HG02981 (cell line): ENCODE measurements around the gene SLC6A12.

Experiments used
- ATAC-seq: cut with Tn5 transposase; IDR thresholded peaks from one replicate; pipeline ENCODE4 v1.9.1; 2021; ENCODE audit warnings: mild to moderate bottlenecking, moderate library complexity; ENCODE audit not compliant: unreplicated experiment

Gene SLC6A12

GRCh38 chr12:180445-180844 is 33.5 kb downstream of the SLC6A12 start:
- no peak for ATAC-seq

- ATAC-seq: no peak
Observed at GRCh38 chr12:179885-180284, 34.1 kb downstream of the SLC6A12 start.

- ATAC-seq: no peak
Observed at GRCh38 chr12:179131-179884, 34.6 kb downstream of the SLC6A12 start.

- ATAC-seq: no peak
Observed at GRCh38 chr12:178829-179109, 35.2 kb downstream of the SLC6A12 start.

- no peak for ATAC-seq
Observed at GRCh38 chr12:177980-178828, 35.8 kb downstream of the SLC6A12 start.

GRCh38 chr12:177336-177979 is 36.5 kb downstream of the SLC6A12 start:
- ATAC-seq: no peak

GRCh38 chr12:176321-177181 is 37.4 kb downstream of the SLC6A12 start:
- no peak for ATAC-seq

GRCh38 chr12:175759-176158 is 38.2 kb downstream of the SLC6A12 start:
- no peak for ATAC-seq

GRCh38 chr12:175250-175649 is 38.7 kb downstream of the SLC6A12 start:
- ATAC-seq: no peak

- no peak for ATAC-seq
Observed at GRCh38 chr12:174596-174995, 39.4 kb downstream of the SLC6A12 start.

GRCh38 chr12:174124-174523 is 39.8 kb downstream of the SLC6A12 start:
- no peak for ATAC-seq

GRCh38 chr12:172732-173161 is 41.2 kb downstream of the SLC6A12 start:
- ATAC-seq: no peak

GRCh38 chr12:171743-172676 is 41.9 kb downstream of the SLC6A12 start:
- no peak for ATAC-seq

GRCh38 chr12:171276-171675 is 42.7 kb downstream of the SLC6A12 start:
- no peak for ATAC-seq

GRCh38 chr12:170371-171225 is 43.4 kb downstream of the SLC6A12 start:
- ATAC-seq: no peak

GRCh38 chr12:169528-170370 is 44.2 kb downstream of the SLC6A12 start:
- ATAC-seq: no peak

- no peak for ATAC-seq
Observed at GRCh38 chr12:168763-169525, 45.0 kb downstream of the SLC6A12 start.
